NB4 (cell line): Measurements from ENCODE around the gene LRRC61.

Experiments
- DNase-seq: peaks from one replicate; pipeline ENCODE4 v3.0.0; 2010; ENCODE audit warnings: low read depth
- H3K4me3 ChIP-seq: one replicate; pipeline ENCODE4 v1.5.1; 2011; ENCODE audit warnings: mild to moderate bottlenecking, low read depth, low read length, moderate library complexity
- MYC ChIP-seq: IDR thresholded peaks from 2 replicates; pipeline ENCODE4 v1.6.1; 2011; ENCODE audit warnings: low read depth, low read length
- POLR2A ChIP-seq: IDR thresholded peaks from 2 replicates; pipeline ENCODE4 v1.6.1; 2011; ENCODE audit warnings: mild to moderate bottlenecking; ENCODE audit not compliant: insufficient read length; ENCODE audit errors: extremely low read depth
- TF ChIP-seq, protein P1 (sequence below): IDR thresholded peaks from one replicate; pipeline ENCODE4 v1.5.1; 2012; ENCODE audit warnings: low read depth, low read length
- TF ChIP-seq, protein P2 (sequence below): IDR thresholded peaks from 2 replicates; pipeline ENCODE4 v1.6.1; 2011; ENCODE audit warnings: low read depth, low read length

The LRRC61 gene

GRCh38 chr7:150357270-150357669 lies 34.1 kb downstream of the LRRC61 start:
- TF ChIP-seq, protein P1, sequence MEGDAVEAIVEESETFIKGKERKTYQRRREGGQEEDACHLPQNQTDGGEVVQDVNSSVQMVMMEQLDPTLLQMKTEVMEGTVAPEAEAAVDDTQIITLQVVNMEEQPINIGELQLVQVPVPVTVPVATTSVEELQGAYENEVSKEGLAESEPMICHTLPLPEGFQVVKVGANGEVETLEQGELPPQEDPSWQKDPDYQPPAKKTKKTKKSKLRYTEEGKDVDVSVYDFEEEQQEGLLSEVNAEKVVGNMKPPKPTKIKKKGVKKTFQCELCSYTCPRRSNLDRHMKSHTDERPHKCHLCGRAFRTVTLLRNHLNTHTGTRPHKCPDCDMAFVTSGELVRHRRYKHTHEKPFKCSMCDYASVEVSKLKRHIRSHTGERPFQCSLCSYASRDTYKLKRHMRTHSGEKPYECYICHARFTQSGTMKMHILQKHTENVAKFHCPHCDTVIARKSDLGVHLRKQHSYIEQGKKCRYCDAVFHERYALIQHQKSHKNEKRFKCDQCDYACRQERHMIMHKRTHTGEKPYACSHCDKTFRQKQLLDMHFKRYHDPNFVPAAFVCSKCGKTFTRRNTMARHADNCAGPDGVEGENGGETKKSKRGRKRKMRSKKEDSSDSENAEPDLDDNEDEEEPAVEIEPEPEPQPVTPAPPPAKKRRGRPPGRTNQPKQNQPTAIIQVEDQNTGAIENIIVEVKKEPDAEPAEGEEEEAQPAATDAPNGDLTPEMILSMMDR: no peak
- TF ChIP-seq MYC (peak; percentile 87), POLR2A (no peak)
- TF ChIP-seq, protein P2, sequence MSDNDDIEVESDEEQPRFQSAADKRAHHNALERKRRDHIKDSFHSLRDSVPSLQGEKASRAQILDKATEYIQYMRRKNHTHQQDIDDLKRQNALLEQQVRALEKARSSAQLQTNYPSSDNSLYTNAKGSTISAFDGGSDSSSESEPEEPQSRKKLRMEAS: peak; percentile 84
- DNase-seq: peak; percentile 92
- peak overlapping the region; percentile 0 for H3K4me3 ChIP-seq

DNA sequence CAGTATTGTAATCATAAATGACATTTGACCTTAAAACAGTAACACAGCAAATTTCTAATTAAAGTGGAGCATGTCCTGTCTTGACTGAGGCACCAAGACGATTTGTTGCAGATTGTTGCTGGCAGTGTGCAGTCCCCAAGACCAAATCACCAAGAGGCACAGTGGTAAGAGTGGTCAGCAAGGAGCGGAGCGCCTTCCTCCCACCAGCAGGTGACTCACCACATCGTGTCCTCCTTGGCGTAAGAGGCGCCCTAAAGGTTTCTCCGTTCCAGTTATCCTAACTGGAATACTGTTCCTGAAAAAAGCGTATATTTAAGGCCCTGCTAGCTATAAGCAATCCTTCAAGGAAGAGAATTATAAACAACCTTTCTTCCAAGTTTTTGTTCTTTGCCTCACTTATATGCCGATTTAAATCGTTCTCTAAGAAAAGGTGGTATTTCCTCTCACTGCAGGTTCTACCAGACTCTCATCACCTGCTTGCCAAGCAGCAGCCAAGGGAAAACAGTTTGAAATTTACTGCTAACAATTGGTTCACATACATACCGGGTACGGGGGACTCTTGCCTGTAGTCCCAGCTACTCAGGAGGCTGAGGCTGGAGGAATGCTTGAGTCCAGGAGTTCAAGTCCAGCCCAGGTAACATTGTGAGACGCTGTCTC lies 34.7 kb downstream of the LRRC61 start:
- peak overlapping the region; percentile 0 for H3K4me3 ChIP-seq
- TF ChIP-seq, protein P1: no peak
- TF ChIP-seq MYC (no peak), POLR2A (no peak)
- TF ChIP-seq, protein P2: no peak
- DNase-seq: peak; percentile 78

- H3K4me3 ChIP-seq: no peak overlapping the region
- TF ChIP-seq MYC (no peak), POLR2A (no peak)
- TF ChIP-seq, protein P1: no peak
- TF ChIP-seq, protein P2: no peak
- no peak for DNase-seq
These were observed 35.3 kb downstream of the LRRC61 start for GRCh38 chr7:150358433-150358832.

DNA sequence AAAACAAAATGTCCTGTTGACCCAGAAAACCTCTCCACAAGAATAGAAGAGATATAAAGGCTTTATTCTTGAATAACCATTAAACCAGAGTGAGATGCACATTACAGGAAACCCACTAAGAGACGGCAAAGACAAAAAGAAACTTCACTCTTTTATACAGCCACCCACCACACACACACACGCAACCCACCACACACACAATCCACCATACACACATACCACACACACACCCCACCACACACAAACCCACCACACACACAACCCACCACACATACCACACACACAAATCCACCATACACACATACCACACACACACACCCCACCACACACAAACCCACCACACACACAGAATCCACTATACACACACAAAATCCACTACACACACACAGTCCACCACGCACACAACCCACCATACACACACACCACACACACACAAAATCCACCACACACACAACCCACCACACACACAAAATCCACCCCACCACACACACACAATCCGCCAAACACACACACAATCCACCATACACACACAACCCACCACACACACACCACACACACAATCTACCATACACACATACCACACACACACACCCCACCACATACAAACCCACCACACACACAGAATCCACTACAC lies 36.0 kb downstream of the LRRC61 start:
- DNase-seq: peak; percentile 18
- no peak overlapping the region for H3K4me3 ChIP-seq
- no peak for TF ChIP-seq MYC
- TF ChIP-seq, protein P1: no peak

DNA sequence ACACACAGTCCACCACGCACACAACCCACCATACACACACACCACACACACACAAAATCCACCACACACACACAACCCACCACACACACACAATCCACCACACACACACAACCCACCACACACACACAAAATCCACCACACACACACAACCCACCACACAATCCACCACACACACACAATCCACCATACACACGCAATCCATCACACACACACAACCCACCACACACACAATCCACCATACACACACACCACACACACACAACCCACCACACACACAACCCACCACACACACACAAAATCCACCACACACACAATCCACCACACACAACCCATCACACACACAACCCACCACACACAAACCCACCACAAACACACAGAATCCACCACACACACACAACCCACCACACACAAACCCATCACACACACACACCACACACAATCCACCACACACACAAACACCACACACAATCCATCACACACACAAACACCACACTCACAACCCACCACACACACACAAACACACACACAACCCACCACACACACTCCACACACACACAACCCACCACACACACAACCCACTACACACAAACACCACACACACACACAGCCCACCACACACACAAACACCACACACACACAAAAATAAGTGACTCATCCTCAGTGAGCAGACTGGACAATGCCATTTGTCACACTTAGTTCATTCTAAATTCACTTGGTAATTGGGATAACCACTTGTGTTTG lies 36.6 kb downstream of the LRRC61 start:
- no peak overlapping the region for H3K4me3 ChIP-seq
- TF ChIP-seq MYC: no peak
- TF ChIP-seq, protein P1: no peak
- TF ChIP-seq, protein P2: no peak
- TF ChIP-seq POLR2A: no peak
- peak; percentile 16 for DNase-seq
